ENCODE measurements around the gene TMEM119.

Gene TMEM119

DNA sequence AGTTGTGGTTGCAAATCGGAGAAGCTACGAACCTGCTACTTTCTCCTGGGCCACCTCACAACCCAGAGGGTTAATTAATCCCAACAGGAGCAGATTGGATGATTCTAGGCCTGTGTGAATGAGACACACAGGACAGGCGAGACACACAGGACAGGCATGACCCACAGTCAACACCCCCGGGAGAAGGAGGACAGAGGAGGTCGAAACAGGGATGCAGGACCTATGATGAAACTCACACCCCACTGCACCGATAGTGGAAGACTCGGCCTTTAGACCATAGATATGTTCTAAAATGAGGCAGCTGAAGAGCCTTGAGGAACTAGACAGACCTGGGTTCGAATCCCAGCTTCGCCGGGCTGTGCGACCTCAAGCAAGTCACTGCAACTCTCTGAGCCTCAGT lies 11.6 kb downstream of the TMEM119 start:
- CTCF ChIA-PET, result interaction anchor here (1.5 to 3.1 kb wide), 2 partner anchors 9 to 32 kb away, joined by 5 to 14 read pairs; no protein-coding TSS in a partner anchor

DNA sequence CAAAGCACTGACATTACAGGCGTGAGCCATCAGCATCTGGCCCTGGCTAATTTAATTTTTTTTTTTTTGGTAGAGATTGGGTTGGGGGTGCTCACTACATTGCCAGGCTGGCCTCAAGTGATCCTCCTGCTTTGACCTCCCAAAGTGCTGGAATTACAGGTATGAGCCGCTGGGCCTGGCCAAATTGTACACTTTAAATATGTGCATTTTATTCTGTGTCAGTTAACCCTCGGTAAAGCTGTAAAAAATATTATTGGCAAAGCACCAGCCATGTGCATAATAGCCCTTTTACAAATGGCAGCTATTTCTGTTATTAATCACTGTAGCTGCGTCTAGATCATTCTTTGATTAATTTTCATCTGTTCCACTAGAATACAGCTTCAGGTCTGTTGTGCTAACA lies 12.0 kb downstream of the TMEM119 start:
- ChIA-PET POLR2A (no interaction called here), CTCF (interaction anchor here (1.5 kb wide), 1 partner anchor 9 kb away, joined by 5 read pairs; no protein-coding TSS in a partner anchor)
- no peak for DNase-seq (ENCODE audit: extremely low spot score)
- TF ChIP-seq, protein P1, sequence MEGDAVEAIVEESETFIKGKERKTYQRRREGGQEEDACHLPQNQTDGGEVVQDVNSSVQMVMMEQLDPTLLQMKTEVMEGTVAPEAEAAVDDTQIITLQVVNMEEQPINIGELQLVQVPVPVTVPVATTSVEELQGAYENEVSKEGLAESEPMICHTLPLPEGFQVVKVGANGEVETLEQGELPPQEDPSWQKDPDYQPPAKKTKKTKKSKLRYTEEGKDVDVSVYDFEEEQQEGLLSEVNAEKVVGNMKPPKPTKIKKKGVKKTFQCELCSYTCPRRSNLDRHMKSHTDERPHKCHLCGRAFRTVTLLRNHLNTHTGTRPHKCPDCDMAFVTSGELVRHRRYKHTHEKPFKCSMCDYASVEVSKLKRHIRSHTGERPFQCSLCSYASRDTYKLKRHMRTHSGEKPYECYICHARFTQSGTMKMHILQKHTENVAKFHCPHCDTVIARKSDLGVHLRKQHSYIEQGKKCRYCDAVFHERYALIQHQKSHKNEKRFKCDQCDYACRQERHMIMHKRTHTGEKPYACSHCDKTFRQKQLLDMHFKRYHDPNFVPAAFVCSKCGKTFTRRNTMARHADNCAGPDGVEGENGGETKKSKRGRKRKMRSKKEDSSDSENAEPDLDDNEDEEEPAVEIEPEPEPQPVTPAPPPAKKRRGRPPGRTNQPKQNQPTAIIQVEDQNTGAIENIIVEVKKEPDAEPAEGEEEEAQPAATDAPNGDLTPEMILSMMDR (IDR thresholded peaks at IDR 0.05; ENCODE audit: control extremely low read depth, extremely low read depth, low read depth, missing control alignments), result no peak

More for the DNA sequence above, 11.6 kb downstream of the TMEM119 start:
- TF ChIP-seq, protein P1 (IDR thresholded peaks at IDR 0.05; ENCODE audit: control extremely low read depth, extremely low read depth, low read depth, missing control alignments), result no peak
- no peak for DNase-seq (ENCODE audit: extremely low spot score)
- POLR2A ChIA-PET, result no interaction called here

DNA sequence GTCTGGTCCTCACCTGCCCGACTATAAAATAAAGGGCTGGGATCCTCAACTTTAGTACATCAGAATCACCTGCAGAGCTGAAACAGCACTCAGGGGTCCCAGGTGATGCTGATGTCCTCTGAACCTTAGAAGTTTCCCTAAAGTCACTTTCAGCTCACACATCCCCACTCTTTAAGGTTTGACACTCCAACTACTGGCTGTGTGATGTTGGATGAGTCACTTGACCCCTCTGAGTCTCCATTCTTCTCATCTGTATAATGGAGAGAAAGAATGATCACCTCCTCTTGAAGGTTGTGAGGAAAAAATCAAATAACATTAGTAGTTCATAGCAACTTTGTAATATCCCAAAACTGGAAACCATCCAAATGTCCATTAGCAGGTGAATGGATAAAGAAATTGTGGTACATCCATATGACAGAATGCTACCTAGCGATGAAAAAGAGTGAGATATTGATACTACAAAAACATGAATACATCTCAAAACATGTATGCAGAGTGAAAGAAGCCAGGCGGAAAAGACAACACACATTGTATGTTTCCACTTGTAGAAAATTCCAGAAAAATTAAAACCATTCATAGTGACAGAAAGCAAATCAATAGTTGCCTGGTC lies 13.3 kb downstream of the TMEM119 start:
- ChIA-PET POLR2A (no interaction called here), CTCF (interaction anchor here (1.2 kb wide), 1 partner anchor 11 kb away, joined by 3 read pairs; no protein-coding TSS in a partner anchor)
- TF ChIP-seq, protein P1 (IDR thresholded peaks at IDR 0.05; ENCODE audit: control extremely low read depth, extremely low read depth, low read depth, missing control alignments), result no peak
- no peak for DNase-seq (ENCODE audit: extremely low spot score)

DNA sequence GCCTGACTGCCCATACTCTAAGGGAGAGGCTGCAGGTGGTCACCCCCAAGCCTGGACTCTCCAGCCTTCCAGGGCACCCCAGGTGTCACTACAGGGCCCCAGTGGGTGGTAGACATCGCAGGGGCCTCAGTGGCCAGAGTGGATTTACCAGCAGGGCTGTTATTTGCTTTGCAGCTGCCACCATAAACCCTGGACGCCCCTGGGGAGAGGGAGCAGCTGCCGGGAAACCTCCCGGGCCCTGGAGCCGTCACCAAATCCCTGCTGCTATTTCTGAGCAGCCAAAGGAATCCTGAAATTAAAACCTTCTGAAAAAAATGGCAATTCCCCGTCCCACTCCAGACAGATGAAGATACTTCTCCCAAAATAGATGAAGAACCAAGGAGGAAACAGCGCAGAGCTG lies 13.9 kb downstream of the TMEM119 start:
- DNase-seq (ENCODE audit: extremely low spot score), result no peak
- TF ChIP-seq, protein P1 (IDR thresholded peaks at IDR 0.05; ENCODE audit: control extremely low read depth, extremely low read depth, low read depth, missing control alignments), result no peak
- ChIA-PET POLR2A (no interaction called here), CTCF (interaction anchor here (1.2 kb wide), 1 partner anchor 11 kb away, joined by 3 read pairs; no protein-coding TSS in a partner anchor)

DNA sequence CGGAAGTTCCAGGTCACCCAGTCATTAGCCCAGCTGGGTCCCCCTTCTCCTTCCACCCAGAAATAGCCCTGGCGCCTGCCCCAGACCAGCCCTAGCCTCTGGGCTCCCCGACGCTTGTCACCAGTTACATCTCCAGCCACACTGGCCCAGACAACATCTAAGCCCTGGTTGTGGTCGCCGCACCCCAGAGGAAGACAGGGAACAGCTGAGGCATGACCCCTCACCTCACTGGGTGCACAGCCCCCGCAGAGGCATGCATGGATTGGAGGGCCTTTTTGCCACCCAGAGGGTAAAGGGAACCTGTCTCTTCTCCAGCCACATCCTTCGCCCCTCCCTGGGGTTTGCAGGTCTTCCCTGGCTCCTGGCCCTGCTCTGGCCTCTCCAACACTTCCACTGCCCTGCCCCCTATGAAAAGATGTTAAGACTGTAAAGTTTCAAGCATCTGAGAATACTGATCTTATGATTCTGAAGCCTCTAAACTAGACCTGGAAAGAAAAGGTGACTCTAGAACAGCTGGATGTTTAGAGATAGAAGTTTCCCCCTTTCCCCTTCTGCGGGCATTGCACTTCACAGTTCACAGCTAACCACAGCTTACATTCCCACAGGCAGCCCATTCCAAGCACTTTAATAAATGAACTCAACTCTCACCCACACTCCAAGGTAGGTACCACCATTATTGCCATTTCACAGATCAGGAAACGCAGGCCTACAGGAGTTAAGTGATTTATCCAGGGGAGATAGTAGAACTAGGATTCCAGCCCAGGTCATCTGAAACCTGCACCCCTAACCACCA lies 14.7 kb downstream of the TMEM119 start:
- ChIA-PET CTCF (interaction anchor here (1.3 kb wide), 1 partner anchor 11 kb away, joined by 3 read pairs; no protein-coding TSS in a partner anchor), POLR2A (interaction anchor here (0.6 kb wide), 1 partner anchor 10 kb away, joined by 4 read pairs; no protein-coding TSS in a partner anchor)
- no peak for DNase-seq (ENCODE audit: extremely low spot score)
- TF ChIP-seq, protein P1 (IDR thresholded peaks at IDR 0.05; ENCODE audit: control extremely low read depth, extremely low read depth, low read depth, missing control alignments), result no peak

DNA sequence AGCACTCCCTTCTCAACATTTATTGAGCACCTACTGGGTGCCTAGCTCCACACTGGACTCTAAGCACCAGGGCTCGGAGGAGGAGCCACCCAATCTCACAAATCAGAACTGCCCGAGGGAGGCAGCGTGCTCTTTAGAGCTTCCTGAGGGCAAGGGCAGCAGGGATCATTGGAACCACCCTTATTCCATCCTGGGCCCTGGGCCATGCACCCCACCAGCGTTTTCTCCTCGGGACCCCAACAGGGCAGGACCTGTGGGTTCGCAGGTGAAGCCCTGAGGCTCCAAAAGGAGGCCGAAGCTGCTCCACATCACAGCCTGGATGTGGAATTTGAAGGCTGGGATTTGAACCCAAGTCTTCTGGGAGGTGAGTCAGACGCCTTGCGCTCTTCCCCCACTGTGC lies 15.4 kb downstream of the TMEM119 start:
- ChIA-PET POLR2A (interaction anchor here (0.6 kb wide), 1 partner anchor 27 kb away, joined by 3 read pairs; no protein-coding TSS in a partner anchor), CTCF (interaction anchor here (1.0 to 1.4 kb wide), 4 partner anchors 10 to 270 kb away, joined by 3 to 6 read pairs (median 3); no protein-coding TSS in a partner anchor)
- no peak for DNase-seq (ENCODE audit: extremely low spot score)

More for the DNA sequence above, 15.4 kb downstream of the TMEM119 start:
- TF ChIP-seq, protein P1 (IDR thresholded peaks at IDR 0.05; ENCODE audit: control extremely low read depth, extremely low read depth, low read depth, missing control alignments), result no peak
